Astrocyte of the spinal cord (primary cell): Measurements from ENCODE around the gene COL4A6.

Source experiments
- DNase-seq: peaks from one replicate; pipeline ENCODE4 v3.0.0; 2011; ENCODE audit warnings: low read depth, low spot score
- H3K4me3 ChIP-seq: 2 replicates; pipeline ENCODE4 v1.5.1; 2011; ENCODE audit warnings: low read depth, mild to moderate bottlenecking, low read length, moderate library complexity
- in situ Hi-C: cut with HindIII; loops from 2 replicates; pipeline ENCODE4 v1.10.0; 2017; ENCODE audit warnings: low sequenced_read_pairs
- TF ChIP-seq, protein P1 (sequence below): IDR thresholded peaks from 2 replicates; pipeline ENCODE4 v1.5.1; 2012; ENCODE audit warnings: low read depth, mild to moderate bottlenecking, low read length, inconsistent platforms

COL4A6 gene

DNA sequence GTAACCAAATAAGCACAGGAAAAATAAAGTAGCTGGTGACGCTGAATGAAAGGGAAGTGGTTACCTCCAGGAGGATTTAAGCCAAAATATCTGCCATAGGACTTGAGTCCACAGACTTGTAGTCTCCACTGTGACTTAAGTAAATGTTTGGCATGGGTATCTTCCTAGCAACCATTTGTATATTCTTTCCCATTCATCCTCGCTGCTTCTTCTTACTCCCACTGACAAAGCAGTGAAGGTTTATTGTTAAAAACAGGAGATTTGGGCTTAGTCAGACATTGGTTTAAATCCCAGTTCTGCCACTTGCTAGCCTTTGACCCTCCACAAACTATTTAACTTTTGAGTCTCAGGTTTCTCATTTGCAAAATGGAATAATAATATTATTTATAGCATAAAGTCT lies 22.3 kb downstream of the COL4A6 start:
- no peak overlapping the region for H3K4me3 ChIP-seq
- in situ Hi-C loops: no loop called here
- TF ChIP-seq, protein P1, sequence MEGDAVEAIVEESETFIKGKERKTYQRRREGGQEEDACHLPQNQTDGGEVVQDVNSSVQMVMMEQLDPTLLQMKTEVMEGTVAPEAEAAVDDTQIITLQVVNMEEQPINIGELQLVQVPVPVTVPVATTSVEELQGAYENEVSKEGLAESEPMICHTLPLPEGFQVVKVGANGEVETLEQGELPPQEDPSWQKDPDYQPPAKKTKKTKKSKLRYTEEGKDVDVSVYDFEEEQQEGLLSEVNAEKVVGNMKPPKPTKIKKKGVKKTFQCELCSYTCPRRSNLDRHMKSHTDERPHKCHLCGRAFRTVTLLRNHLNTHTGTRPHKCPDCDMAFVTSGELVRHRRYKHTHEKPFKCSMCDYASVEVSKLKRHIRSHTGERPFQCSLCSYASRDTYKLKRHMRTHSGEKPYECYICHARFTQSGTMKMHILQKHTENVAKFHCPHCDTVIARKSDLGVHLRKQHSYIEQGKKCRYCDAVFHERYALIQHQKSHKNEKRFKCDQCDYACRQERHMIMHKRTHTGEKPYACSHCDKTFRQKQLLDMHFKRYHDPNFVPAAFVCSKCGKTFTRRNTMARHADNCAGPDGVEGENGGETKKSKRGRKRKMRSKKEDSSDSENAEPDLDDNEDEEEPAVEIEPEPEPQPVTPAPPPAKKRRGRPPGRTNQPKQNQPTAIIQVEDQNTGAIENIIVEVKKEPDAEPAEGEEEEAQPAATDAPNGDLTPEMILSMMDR: no peak
- DNase-seq: peak; percentile 56

DNA sequence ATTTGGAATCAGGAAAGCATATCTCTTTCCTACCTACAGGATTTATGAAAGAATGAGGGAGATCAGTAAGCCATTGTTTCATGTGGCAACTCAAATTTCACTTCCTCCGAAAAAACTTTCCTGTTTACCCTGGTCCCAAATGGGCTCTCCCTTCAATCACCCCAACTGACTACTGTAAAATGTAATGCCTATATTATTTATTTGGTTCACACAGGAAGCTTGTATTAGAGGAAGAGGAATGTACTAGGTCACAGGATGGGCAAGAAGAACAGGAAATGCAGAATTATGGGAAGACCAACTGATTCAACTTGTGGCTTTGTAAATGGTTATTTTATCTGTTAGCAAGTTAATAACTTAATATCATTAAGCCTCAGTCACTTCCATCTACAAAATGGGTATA lies 23.1 kb downstream of the COL4A6 start:
- in situ Hi-C loops: no loop called here
- TF ChIP-seq, protein P1: no peak
- no peak for DNase-seq
- no peak overlapping the region for H3K4me3 ChIP-seq

DNA sequence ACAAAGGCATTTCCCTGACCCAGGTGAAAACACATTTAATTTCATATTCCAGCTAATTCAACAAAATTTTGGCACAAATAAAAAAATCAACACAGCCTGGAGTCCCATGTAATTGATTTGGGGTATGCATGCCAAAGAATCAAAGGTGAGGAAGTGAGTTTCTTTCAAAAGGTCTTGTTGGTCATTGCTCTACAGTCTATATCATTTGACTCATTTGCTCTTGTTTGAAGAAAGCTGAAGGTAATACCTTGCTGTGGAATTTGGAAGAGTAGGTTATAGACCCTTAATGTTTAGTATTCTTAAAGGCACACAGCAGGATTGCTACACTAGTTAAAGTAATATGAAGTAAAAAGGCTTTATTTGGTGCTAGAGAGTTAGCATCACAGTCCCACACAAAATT lies 25.4 kb downstream of the COL4A6 start:
- no peak for DNase-seq
- in situ Hi-C loops: no loop called here
- no peak overlapping the region for H3K4me3 ChIP-seq
- TF ChIP-seq, protein P1: no peak

DNA sequence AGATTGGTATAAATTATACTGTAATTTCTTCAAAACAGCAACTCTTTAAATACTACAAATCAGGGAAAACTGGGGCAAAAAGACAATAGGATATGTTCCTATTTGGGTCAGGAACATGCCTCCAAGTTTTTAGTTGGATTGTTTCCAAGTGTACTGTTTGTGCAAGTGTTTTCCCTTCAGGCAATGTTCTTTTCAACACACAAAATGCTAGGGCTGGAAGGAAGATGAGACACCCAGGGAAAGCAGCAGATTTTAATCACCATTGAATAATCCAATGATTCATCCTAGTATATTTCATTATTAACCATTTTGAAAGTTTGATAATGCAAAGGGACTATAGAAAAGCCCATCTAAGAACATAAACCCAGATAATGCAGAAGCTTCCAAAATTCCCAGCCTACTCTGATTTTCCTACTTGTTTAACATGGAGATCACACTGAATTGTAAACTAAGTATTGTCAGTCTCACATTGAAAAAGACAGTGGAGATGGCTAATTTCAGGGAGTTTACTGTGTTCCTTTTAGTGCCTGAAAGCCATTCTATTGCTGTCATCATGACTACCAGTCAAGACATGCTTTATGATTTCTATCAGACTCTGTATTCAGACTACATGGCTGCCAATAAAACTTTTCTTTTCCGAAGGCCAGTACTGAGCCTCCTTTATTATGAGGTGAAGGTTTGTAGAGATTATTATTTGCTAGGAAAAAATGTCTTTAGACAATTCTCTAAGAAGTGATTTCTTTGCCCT lies 38.6 kb downstream of the COL4A6 start:
- no peak for DNase-seq

DNA sequence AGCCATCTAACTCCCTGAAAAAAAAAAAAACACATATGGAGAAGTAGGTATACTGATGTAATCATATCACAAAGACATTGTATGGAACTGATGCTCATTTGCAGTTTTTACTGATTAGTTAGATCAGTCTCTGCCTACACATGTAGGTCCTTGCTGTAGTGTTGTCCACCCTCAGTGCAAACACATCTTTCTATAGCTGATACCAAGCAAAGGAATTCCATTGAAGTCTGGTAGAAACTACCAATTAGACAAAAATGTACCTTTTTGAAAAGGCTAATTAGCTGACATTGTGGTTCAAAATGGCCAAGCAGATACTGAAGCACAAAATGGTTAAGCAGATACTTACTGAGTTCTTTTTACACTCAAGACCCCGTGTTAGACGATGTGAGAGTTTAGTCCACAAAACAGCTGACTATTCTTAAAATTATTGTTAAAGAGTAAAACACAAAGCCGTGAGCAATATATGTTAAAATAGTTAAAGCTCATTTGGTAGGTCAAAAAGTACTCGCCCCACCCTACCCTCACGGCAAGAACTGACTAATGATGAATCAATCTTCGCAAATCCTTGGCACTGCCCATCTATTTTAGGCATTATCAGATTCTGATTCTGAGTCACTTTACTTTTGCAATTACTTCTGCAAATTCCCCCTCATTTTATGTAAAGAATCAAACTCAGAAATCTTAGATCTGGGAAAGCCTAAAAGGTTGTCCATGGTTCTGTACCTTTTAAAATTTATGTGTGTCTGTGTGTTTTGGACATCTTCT lies 40.4 kb downstream of the COL4A6 start:
- TF ChIP-seq, protein P1: no peak
- DNase-seq: no peak
- no peak overlapping the region for H3K4me3 ChIP-seq
- in situ Hi-C loops: no loop called here

More for the DNA sequence above, 38.6 kb downstream of the COL4A6 start:
- TF ChIP-seq, protein P1: no peak
- in situ Hi-C loops: no loop called here
- H3K4me3 ChIP-seq: no peak overlapping the region

DNA sequence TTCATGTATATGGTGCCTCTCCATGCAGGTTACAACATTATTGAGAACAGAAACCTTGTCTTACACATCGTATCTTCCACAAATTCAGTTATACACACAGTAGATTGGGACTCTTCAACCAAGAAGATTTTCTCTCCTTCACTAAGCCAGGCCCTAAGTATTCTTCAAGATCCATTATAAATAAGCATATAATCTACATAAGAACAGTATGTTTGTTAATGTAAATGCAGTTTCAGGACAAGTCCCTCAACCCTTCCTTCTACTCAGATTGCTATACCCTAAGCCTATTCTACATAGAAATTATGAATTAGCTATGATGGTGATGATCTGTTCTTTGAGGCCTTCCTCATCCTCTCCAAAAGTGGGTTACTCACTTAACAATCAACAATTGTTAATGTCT lies 41.2 kb downstream of the COL4A6 start:
- DNase-seq: no peak
- H3K4me3 ChIP-seq: no peak overlapping the region
- TF ChIP-seq, protein P1: no peak
- in situ Hi-C loops: no loop called here
